HepG2 (cell line): Measurements from ENCODE around the gene UBE2O. TPM values are rescaled to one million over a fixed set of nuclear protein-coding genes. Genes with fewer than 3 reads are reported as not detected.

Source experiments
- ADNP ChIP-seq: sonication (generic); formaldehyde crosslinking; IDR thresholded peaks from 2 replicates; pipeline ENCODE4 v1.4.0; 2020; ENCODE audit warnings: missing genetic modification reagents
- ATF5 ChIP-seq: sonication (generic); formaldehyde crosslinking; IDR thresholded peaks from 2 replicates; pipeline ENCODE4 v1.4.0; 2020; ENCODE audit warnings: mild to moderate bottlenecking, low read depth, missing genetic modification reagents
- BATF2 ChIP-seq: sonication (generic); formaldehyde crosslinking; IDR thresholded peaks from 2 replicates; pipeline ENCODE4 v1.8.0; 2022; ENCODE audit warnings: mild to moderate bottlenecking, missing genetic modification reagents, moderate library complexity
- DPF2 ChIP-seq: sonication (generic); formaldehyde crosslinking; IDR thresholded peaks from 2 replicates; pipeline ENCODE4 v1.4.0; 2020; ENCODE audit warnings: mild to moderate bottlenecking, low read depth, missing genetic modification reagents, borderline replicate concordance
- DR1 ChIP-seq: sonication (generic); formaldehyde crosslinking; IDR thresholded peaks from 2 replicates; pipeline ENCODE4 v1.8.0; 2021; ENCODE audit warnings: mild to moderate bottlenecking, missing genetic modification reagents, inconsistent platforms
- GRHL1 ChIP-seq: sonication (generic); formaldehyde crosslinking; conservative IDR thresholded peaks from 2 replicates; pipeline ENCODE4 v1.8.0; 2022; ENCODE audit warnings: missing genetic modification reagents
- HNRNPLL ChIP-seq: fragments of 200-400 bp; formaldehyde crosslinking; IDR thresholded peaks from 2 replicates; pipeline ENCODE4 v1.6.1; 2017; ENCODE audit warnings: mild to moderate bottlenecking, low read depth, low read length; ENCODE audit not compliant: poor library complexity, severe bottlenecking
- HOXA3 ChIP-seq: sonication (generic); formaldehyde crosslinking; IDR thresholded peaks from 2 replicates; pipeline ENCODE4 v1.5.0; 2020; ENCODE audit warnings: missing genetic modification reagents
- KLF13 ChIP-seq: sonication (generic); formaldehyde crosslinking; IDR thresholded peaks from 2 replicates; pipeline ENCODE4 v1.4.0; 2020; ENCODE audit warnings: mild to moderate bottlenecking, missing genetic modification reagents
- POGK ChIP-seq: sonication (generic); formaldehyde crosslinking; conservative IDR thresholded peaks from 2 replicates; pipeline ENCODE4 v1.8.0; 2022; ENCODE audit warnings: mild to moderate bottlenecking, moderate library complexity, missing genetic modification reagents
- REL ChIP-seq: sonication (generic); formaldehyde crosslinking; conservative IDR thresholded peaks from 2 replicates; pipeline ENCODE4 v1.8.0; 2022; ENCODE audit warnings: mild to moderate bottlenecking, missing genetic modification reagents, moderate library complexity
- RFXANK ChIP-seq: IDR thresholded peaks from 2 replicates; pipeline ENCODE4 v1.6.1; 2016
- RXRB ChIP-seq: IDR thresholded peaks from 2 replicates; pipeline ENCODE4 v1.6.1; 2016; ENCODE audit warnings: borderline replicate concordance, missing genetic modification reagents, missing compliant biosample characterization
- SNAPC4 ChIP-seq: sonication (generic); formaldehyde crosslinking; IDR thresholded peaks from 2 replicates; pipeline ENCODE4 v1.4.0; 2020; ENCODE audit warnings: mild to moderate bottlenecking, missing genetic modification reagents
- TFDP2 ChIP-seq: sonication (generic); formaldehyde crosslinking; IDR thresholded peaks from 2 replicates; pipeline ENCODE4 v1.4.0; 2020; ENCODE audit warnings: missing genetic modification reagents
- YY1 ChIP-seq: IDR thresholded peaks from 2 replicates; pipeline ENCODE4 v1.6.1; 2011; ENCODE audit warnings: low read length, low read depth, moderate library complexity, mild to moderate bottlenecking; ENCODE audit not compliant: insufficient read depth, insufficient replicate concordance
- ZBTB38 ChIP-seq: sonication (generic); formaldehyde crosslinking; IDR thresholded peaks from 2 replicates; pipeline ENCODE4 v1.5.1; 2020; ENCODE audit warnings: mild to moderate bottlenecking, missing genetic modification reagents
- polyA plus RNA-seq, 8 experiments: library from polyadenylated mRNA; depleted of rRNA in 3 of 8; stranded (reverse) in 7 of 8; unstranded in 1 of 8; fragments of >200 nt; fragmentation: Illumina TruSeq in 4 of 8; extraction: Trizol in 4 of 8; gene quantifications; 2 replicates each; pipeline versions ENCODE4 v1.2.1 to v1.2.3, GENCODE V29; 2011 to 2016; ENCODE audit warnings: low read depth in 4 of 8, missing spikeins in 1 of 8, mixed read lengths in 1 of 8; ENCODE audit not compliant: insufficient read depth in 1 of 8
- total RNA-seq, 5 experiments: library from RNA; depleted of rRNA; stranded (reverse); fragments of >200 nt; fragmentation: Illumina TruSeq; extraction: Trizol; gene quantifications; 2 replicates each; pipeline ENCODE4 v1.2.3, GENCODE V29; 2016; ENCODE audit warnings: low read depth in 1 of 5

UBE2O gene
- total and polyA plus RNA-seq, 2 of the 13 experiments (the other 11 are each of a cell fraction or from before 2014, with no cell fraction given): 21.5 to 23.5 TPM

GRCh38 chr17:76446449-76447231, 6.3 kb downstream of the UBE2O start (continued):
- no peak for TF ChIP-seq TFDP2 (CRISPR knock-in tag)
- no peak for TF ChIP-seq RFXANK (CRISPR knock-in tag)
- 0 out of 2 replicates have a peak, but pooled peaks have one; percentile 28 for TF ChIP-seq RXRB (CRISPR knock-in tag)
- no peak for TF ChIP-seq KLF13 (CRISPR knock-in tag)
- TF ChIP-seq HNRNPLL: no peak
- no peak for TF ChIP-seq DR1 (CRISPR knock-in tag)
- TF ChIP-seq HOXA3: no peak
- TF ChIP-seq POGK (CRISPR knock-in tag): no peak
- TF ChIP-seq ZBTB38 (CRISPR knock-in tag): no peak; the same call in 1 of the 2 replicates
- TF ChIP-seq REL (CRISPR knock-in tag): no peak
- no peak for TF ChIP-seq BATF2
- no peak for TF ChIP-seq DPF2 (CRISPR knock-in tag)
- no peak for TF ChIP-seq SNAPC4
- no peak for TF ChIP-seq ADNP
- TF ChIP-seq GRHL1 (CRISPR knock-in tag): no peak
- no peak for TF ChIP-seq YY1
- TF ChIP-seq ATF5: no peak
